ENCODE results near the gene PTPRN2. TPM values are rescaled to one million over a fixed set of nuclear protein-coding genes. Genes with fewer than 3 reads are reported as not detected.

Gene PTPRN2
- total RNA-seq, 1 experiment from 2014 or later = 1.1 TPM

DNA sequence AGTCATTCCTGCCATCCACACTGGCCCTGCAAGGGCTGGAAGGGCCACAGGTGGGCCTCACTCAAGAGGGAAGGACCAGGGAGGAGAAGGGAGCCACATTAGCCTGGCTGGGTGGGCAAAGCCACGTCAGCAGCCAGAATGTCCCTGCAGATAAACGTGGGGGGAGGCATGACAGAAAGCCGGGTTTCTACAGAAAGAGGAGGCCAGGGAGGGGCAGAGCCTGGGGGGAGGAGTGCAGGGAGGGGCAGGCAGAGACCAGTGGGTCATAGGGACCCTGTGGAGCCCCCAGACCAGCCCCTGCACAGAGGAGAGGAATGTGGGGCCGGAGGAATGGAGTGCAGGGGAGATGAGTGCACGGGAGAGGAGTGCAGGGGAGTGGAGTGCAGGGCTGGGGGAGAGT lies 590.2 kb downstream of the PTPRN2 start:
- no peaks in the 10 kb centered on the region for H3K27me3 ChIP-seq (ENCODE audit: control insufficient read depth, insufficient read depth, low read length)
- intact Hi-C loops (cut with micrococcal nuclease; ENCODE audit: unreplicated experiment) (no loop called here), in situ Hi-C loops (cut with HindIII; ENCODE audit: low pct_unique_long_range_greater_than_20kb, low sequenced_read_pairs) (no loop called here)
- H3K9me3 ChIP-seq (ENCODE audit: control insufficient read depth, insufficient read depth, low read depth, low read length) = no peaks in the 10 kb centered on the region
- ATAC-seq (no peak), DNase-seq (ENCODE audit: low read depth, low spot score) (no peak)
- BruUV-seq (replicated peaks) = no TSS peak
- no peak overlapping the region for H3K4me3 ChIP-seq (ENCODE audit: low read depth in 2 of 2, low read length in 2 of 2)
- peaks cover 4% of the 10 kb centered on the region; the same call in 1 of the 2 replicates for H3K4me1 ChIP-seq (ENCODE audit: control insufficient read depth, insufficient read depth, low read length)
- H3K36me3 ChIP-seq (ENCODE audit: control insufficient read depth, insufficient read depth, low read length) = no peaks in the 10 kb centered on the region
- no peak for TF ChIP-seq POLR2AphosphoS5 (IDR thresholded peaks at IDR 0.05; ENCODE audit: low read depth, low read length)
- TF ChIP-seq SIN3A (IDR thresholded peaks at IDR 0.05; ENCODE audit: borderline replicate concordance, insufficient read depth, low read depth, low read length) = no peak
- TF ChIP-seq TCF7L2 (IDR thresholded peaks at IDR 0.05; ENCODE audit: low read depth, low read length) = no peak
- TF ChIP-seq, protein P1, sequence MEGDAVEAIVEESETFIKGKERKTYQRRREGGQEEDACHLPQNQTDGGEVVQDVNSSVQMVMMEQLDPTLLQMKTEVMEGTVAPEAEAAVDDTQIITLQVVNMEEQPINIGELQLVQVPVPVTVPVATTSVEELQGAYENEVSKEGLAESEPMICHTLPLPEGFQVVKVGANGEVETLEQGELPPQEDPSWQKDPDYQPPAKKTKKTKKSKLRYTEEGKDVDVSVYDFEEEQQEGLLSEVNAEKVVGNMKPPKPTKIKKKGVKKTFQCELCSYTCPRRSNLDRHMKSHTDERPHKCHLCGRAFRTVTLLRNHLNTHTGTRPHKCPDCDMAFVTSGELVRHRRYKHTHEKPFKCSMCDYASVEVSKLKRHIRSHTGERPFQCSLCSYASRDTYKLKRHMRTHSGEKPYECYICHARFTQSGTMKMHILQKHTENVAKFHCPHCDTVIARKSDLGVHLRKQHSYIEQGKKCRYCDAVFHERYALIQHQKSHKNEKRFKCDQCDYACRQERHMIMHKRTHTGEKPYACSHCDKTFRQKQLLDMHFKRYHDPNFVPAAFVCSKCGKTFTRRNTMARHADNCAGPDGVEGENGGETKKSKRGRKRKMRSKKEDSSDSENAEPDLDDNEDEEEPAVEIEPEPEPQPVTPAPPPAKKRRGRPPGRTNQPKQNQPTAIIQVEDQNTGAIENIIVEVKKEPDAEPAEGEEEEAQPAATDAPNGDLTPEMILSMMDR (IDR thresholded peaks at IDR 0.05) = no peak
- TF ChIP-seq, protein P2, sequence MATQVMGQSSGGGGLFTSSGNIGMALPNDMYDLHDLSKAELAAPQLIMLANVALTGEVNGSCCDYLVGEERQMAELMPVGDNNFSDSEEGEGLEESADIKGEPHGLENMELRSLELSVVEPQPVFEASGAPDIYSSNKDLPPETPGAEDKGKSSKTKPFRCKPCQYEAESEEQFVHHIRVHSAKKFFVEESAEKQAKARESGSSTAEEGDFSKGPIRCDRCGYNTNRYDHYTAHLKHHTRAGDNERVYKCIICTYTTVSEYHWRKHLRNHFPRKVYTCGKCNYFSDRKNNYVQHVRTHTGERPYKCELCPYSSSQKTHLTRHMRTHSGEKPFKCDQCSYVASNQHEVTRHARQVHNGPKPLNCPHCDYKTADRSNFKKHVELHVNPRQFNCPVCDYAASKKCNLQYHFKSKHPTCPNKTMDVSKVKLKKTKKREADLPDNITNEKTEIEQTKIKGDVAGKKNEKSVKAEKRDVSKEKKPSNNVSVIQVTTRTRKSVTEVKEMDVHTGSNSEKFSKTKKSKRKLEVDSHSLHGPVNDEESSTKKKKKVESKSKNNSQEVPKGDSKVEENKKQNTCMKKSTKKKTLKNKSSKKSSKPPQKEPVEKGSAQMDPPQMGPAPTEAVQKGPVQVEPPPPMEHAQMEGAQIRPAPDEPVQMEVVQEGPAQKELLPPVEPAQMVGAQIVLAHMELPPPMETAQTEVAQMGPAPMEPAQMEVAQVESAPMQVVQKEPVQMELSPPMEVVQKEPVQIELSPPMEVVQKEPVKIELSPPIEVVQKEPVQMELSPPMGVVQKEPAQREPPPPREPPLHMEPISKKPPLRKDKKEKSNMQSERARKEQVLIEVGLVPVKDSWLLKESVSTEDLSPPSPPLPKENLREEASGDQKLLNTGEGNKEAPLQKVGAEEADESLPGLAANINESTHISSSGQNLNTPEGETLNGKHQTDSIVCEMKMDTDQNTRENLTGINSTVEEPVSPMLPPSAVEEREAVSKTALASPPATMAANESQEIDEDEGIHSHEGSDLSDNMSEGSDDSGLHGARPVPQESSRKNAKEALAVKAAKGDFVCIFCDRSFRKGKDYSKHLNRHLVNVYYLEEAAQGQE (IDR thresholded peaks at IDR 0.05; ENCODE audit: insufficient read depth in 1 of 2, low read depth in 2 of 2, low read length in 1 of 2) = no peak
- CTCF ChIA-PET = no interaction called here
- no peak overlapping the region for H3K27ac ChIP-seq (ENCODE audit: low read length)
- POLR2A ChIA-PET = no interaction called here

DNA sequence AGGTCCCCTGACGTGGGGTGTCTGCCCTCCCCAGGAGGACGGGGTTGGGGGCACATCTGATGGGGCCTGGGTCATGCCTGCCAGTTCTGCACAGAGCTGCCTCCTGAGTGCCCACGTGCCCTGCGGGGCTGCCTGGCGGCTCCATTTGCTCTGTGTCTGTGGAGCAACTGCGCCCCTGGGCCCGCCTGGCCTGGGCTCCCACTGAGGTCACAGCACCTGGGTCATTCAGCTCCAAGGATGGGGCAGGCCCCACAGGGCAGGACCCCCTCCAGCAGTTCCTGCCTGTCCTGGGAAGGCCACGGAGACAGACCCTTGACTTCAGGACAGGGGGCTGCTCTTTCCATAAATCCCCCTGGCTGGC lies 590.6 kb downstream of the PTPRN2 start:
- in situ Hi-C loops (cut with HindIII; ENCODE audit: low pct_unique_long_range_greater_than_20kb, low sequenced_read_pairs) (no loop called here), intact Hi-C loops (cut with micrococcal nuclease; ENCODE audit: unreplicated experiment) (no loop called here)
- POLR2A ChIA-PET = no interaction called here
- ATAC-seq (no peak), DNase-seq (ENCODE audit: low read depth, low spot score) (no peak)
- Histone ChIP-seq H3K9me3 (ENCODE audit: control insufficient read depth, insufficient read depth, low read depth, low read length) (no peaks in the 10 kb centered on the region), H3K4me3 (ENCODE audit: low read depth in 2 of 2, low read length in 2 of 2) (no peak overlapping the region), H3K27ac (ENCODE audit: low read length) (no peak overlapping the region), H3K27me3 (ENCODE audit: control insufficient read depth, insufficient read depth, low read length) (no peaks in the 10 kb centered on the region), H3K36me3 (ENCODE audit: control insufficient read depth, insufficient read depth, low read length) (no peaks in the 10 kb centered on the region), H3K4me1 (ENCODE audit: control insufficient read depth, insufficient read depth, low read length) (peaks cover 4% of the 10 kb centered on the region; the same call in 1 of the 2 replicates)
- CTCF ChIA-PET = no interaction called here
- no peak for TF ChIP-seq SIN3A (IDR thresholded peaks at IDR 0.05; ENCODE audit: borderline replicate concordance, insufficient read depth, low read depth, low read length)
- TF ChIP-seq POLR2AphosphoS5 (IDR thresholded peaks at IDR 0.05; ENCODE audit: low read depth, low read length) = no peak
- TF ChIP-seq, protein P1 (IDR thresholded peaks at IDR 0.05) = no peak
- no peak for TF ChIP-seq TCF7L2 (IDR thresholded peaks at IDR 0.05; ENCODE audit: low read depth, low read length)
- TF ChIP-seq, protein P2 (IDR thresholded peaks at IDR 0.05; ENCODE audit: insufficient read depth in 1 of 2, low read depth in 2 of 2, low read length in 1 of 2) = no peak
- BruUV-seq (replicated peaks) = no TSS peak
